NCI-H748 treated with DMSO at 0.1 percent for 48 hours (cell line): ENCODE measurements around the gene GEMIN2.
"Not testable (repeated sequence)": the region's sequence is repeated elsewhere in the genome, so short reads cannot be mapped to it uniquely, and the experiment has no call there.

Source experiments
- DNase-seq: peaks from one replicate; lab custom pipeline; 2025; lab: John Stamatoyannopoulos, UW

GEMIN2 gene

GRCh38 chr14:39176263-39177167 is 62.4 kb downstream of the GEMIN2 start:
- DNase-seq, result no peak

DNA sequence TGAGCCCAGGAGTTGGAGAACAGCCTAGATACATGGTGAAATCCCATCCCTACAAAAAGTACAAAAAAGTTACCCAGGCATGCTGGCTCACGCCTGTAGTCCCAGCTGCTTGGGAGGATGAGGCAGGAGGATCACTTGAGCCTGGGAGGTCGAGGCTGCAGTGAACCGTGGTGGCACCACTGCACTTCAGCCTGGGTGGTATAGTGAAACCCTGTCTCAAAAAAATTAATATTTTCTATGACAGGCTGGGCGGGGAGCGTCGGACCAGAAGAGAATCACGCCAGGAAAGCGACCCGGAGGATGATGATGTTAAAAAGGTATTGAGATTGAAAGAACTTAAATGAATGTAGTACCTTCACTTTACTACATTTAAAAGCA is 63.0 kb downstream of the GEMIN2 start:
- DNase-seq, result no peak

DNA sequence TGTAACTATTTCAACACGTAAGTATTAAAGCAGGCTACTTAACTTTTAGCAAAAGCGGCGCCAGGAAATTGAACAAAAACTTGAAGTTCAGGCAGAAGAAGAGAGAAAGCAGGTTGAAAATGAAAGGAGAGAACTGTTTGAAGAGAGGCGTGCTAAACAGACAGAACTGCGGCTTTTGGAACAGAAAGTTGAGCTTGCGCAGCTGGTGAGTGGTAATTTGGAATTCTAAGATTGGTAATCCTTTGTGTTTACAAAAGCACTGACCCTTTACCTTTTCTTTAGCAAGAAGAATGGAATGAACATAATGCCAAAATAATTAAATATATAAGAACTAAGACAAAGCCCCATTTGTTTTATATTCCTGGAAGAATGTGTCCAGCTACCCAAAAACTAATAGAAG is 64.9 kb downstream of the GEMIN2 start:
- DNase-seq, result no peak

DNA sequence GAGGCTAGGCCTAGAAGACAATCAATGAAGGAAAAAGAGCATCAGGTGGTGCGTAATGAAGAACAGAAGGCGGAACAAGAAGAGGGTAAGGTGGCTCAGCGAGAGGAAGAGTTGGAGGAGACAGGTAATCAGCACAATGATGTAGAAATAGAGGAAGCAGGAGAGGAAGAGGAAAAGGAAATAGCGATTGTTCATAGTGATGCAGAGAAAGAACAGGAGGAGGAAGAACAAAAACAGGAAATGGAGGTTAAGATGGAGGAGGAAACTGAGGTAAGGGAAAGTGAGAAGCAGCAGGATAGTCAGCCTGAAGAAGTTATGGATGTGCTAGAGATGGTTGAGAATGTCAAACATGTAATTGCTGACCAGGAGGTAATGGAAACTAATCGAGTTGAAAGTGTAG is 66.4 kb downstream of the GEMIN2 start:
- no peak for DNase-seq

GRCh38 chr14:39181026-39181692 is 67.0 kb downstream of the GEMIN2 start:
- DNase-seq, result no peak

DNA sequence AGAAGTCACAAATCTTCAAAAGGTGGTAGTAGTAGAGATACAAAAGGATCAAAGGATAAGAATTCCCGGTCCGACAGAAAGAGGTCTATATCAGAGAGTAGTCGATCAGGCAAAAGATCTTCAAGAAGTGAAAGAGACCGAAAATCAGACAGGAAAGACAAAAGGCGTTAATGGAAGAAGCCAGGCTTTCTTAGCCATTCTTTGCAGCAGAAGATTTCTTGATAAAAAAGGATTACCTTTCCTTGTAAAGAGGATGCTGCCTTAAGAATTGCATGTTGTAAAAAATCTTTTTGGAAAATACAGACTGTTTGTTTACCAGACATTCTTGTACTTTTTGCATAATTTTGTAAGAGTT is 67.5 kb downstream of the GEMIN2 start:
- DNase-seq, result no peak

GRCh38 chr14:39182770-39183684 is 68.9 kb downstream of the GEMIN2 start:
- DNase-seq, result no peak

DNA sequence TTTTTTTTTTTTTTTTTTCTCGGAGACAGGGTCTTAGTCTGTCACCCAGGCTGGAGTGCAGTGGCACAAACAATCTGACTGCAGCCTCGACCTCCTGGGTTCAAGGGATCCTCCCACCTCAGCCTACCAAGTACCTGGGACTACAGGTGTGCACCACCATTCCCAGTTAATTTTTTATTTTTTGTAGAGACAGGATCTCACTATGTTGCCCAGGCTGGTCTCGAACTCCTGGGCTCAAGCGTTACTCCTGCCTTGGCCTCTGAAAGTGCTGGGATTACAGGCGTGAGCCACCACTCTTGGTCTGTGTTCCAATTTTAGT is 69.5 kb downstream of the GEMIN2 start:
- DNase-seq, result not testable (repeated sequence)

- DNase-seq, result no peak
Measured at GRCh38 chr14:39184628-39185255, 70.6 kb downstream of the GEMIN2 start.

GRCh38 chr14:39185256-39186049 is 71.3 kb downstream of the GEMIN2 start:
- no peak for DNase-seq
